NCI-H526 treated with DMSO at 0.1 percent for 48 hours (cell line): ENCODE measurements around the gene KIAA1671.
"Not testable (repeated sequence)": the region's sequence is repeated elsewhere in the genome, so short reads cannot be mapped to it uniquely, and the experiment has no call there.

Experiments used
- DNase-seq: peaks from one replicate; lab custom pipeline; 2025; lab: John Stamatoyannopoulos, UW

The KIAA1671 gene

GRCh38 chr22:25203082-25203481 lies 250.6 kb downstream of the KIAA1671 start:
- no peak for DNase-seq

GRCh38 chr22:25204547-25204946 lies 252.0 kb downstream of the KIAA1671 start:
- not testable (repeated sequence) for DNase-seq

- no peak for DNase-seq
These were observed 253.3 kb downstream of the KIAA1671 start for GRCh38 chr22:25205847-25206246.

- no peak for DNase-seq
These were observed 254.5 kb downstream of the KIAA1671 start for GRCh38 chr22:25206998-25207397.

- no peak for DNase-seq
These were observed 255.1 kb downstream of the KIAA1671 start for GRCh38 chr22:25207553-25208157.

- DNase-seq, result no peak
These were observed 255.8 kb downstream of the KIAA1671 start for GRCh38 chr22:25208328-25208727.

- no peak for DNase-seq
These were observed 256.4 kb downstream of the KIAA1671 start for GRCh38 chr22:25208743-25209505.

- no peak for DNase-seq
These were observed 258.3 kb downstream of the KIAA1671 start for GRCh38 chr22:25210793-25211192.

GRCh38 chr22:25212337-25212736 lies 259.8 kb downstream of the KIAA1671 start:
- DNase-seq, result no peak

GRCh38 chr22:25213221-25213620 lies 260.7 kb downstream of the KIAA1671 start:
- DNase-seq, result no peak

GRCh38 chr22:25216230-25216629 lies 263.7 kb downstream of the KIAA1671 start:
- no peak for DNase-seq

- DNase-seq, result no peak
These were observed 266.7 kb downstream of the KIAA1671 start, which contains the start of gene CRYBB2 for GRCh38 chr22:25219211-25219689. TSS of gene CRYBB2 (plus strand) at chr22:25219639. CDS start at chr22:25221430, 1,791 bp downstream.

- no peak for DNase-seq
These were observed 267.5 kb downstream of the KIAA1671 start for GRCh38 chr22:25219948-25220442.

- DNase-seq, result no peak
These were observed 269.3 kb downstream of the KIAA1671 start for GRCh38 chr22:25221790-25222189.

- no peak for DNase-seq
These were observed 270.8 kb downstream of the KIAA1671 start for GRCh38 chr22:25223269-25223850.

GRCh38 chr22:25228822-25229221 lies 276.3 kb downstream of the KIAA1671 start:
- DNase-seq, result no peak

- DNase-seq, result not testable (repeated sequence)
These were observed 278.2 kb downstream of the KIAA1671 start for GRCh38 chr22:25230760-25231159.

GRCh38 chr22:25232301-25232700 lies 279.8 kb downstream of the KIAA1671 start:
- DNase-seq, result no peak

- not testable (repeated sequence) for DNase-seq
These were observed 281.2 kb downstream of the KIAA1671 start for GRCh38 chr22:25233706-25234105.

- DNase-seq, result peak; percentile 29
These were observed 283.2 kb downstream of the KIAA1671 start for GRCh38 chr22:25235547-25236290.

GRCh38 chr22:25236417-25236816 lies 283.9 kb downstream of the KIAA1671 start:
- DNase-seq, result no peak

- no peak for DNase-seq
These were observed 285.0 kb downstream of the KIAA1671 start for GRCh38 chr22:25237503-25237902.
